ENCODE measurements around the gene NCMAP.
A peak's percentile ranks its signal among the peaks of the same experiment; 100 is the strongest.

NCMAP gene

DNA sequence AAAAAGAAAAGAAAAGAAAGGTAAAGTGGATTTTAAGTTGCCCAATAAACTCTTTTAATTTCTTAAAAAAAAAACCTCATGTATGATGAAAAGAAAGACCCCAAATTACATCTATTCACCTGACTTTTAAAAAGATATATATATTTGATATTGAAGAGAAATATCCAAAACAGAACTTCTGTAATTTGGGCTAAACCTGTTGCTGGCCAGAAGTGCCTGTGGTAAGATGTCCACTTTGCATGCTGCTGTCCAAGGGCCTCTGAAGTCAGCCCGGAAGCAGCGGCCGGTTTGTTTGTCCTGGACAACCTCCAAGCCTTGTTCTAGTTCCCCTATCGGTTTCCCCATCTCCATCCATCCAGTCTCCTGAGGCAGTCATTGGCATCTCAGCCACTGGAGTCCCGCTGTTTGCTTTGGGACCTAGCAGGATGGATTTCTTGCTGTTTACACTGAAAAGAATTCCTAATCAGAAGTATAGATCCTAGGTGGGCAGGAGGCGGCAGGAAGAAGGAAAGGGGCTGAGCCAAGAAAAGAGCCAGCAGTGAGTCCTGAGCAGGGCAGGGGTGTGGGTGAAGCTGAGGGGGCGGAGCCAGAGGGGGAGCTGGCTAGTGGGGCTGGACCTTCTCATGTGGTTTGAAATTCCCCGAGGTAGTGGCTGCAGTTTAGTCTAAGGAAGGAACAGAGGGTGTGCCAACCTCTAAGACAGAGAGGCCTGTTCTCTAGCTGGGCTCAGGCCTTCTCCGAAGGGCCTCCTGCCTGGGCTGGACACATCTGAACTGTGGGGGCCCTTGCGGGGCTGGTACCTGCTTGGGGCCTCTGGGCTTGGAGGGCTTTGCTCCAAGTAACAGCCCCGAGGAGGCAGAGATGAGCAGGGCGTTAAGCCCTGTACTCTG lies 3.3 kb downstream of the NCMAP start:
- no peaks in the 10 kb centered on the region; the same call in 1 of the 2 replicates for H3F3A ChIP-seq (ENCODE audit: insufficient read depth, low read length)
- no peak overlapping the region for H3K9ac ChIP-seq (ENCODE audit: low read length)
- H3K27ac ChIP-seq (ENCODE audit: low read length): no peak overlapping the region
- H4K20me1 ChIP-seq (ENCODE audit: insufficient read depth, low read length): no peaks in the 10 kb centered on the region
- TF ChIP-seq CTCF (IDR thresholded peaks at IDR 0.05; ENCODE audit: low read length): no peak
- no peak for TF ChIP-seq EZH2 (optimal IDR thresholded peaks at IDR 0.05; ENCODE audit: low read depth, low read length)
- no peak for TF ChIP-seq EZH2phosphoT487 (IDR thresholded peaks at IDR 0.05; ENCODE audit: low read length)
- no peak overlapping the region for H3K4me2 ChIP-seq (ENCODE audit: low read depth, low read length)
- H3K9me3 ChIP-seq (replicated peaks; ENCODE audit: insufficient read depth, low read length): no peaks in the 10 kb centered on the region
- H3K27me3 ChIP-seq (replicated peaks; ENCODE audit: insufficient read depth, low read length): no peaks in the 10 kb centered on the region
- peaks cover 26% of the 10 kb centered on the region for H3K4me1 ChIP-seq (ENCODE audit: low read length)
- no peaks in the 10 kb centered on the region for H3K9me2 ChIP-seq (replicated peaks; ENCODE audit: insufficient read depth, low read length)
- peak; percentile 22 for DNase-seq
- H3K36me3 ChIP-seq (replicated peaks; ENCODE audit: insufficient read depth, low read length): no peaks in the 10 kb centered on the region
- H3K4me3 ChIP-seq (ENCODE audit: low read length): no peak overlapping the region
- H3K79me2 ChIP-seq (ENCODE audit: low read length): no peaks in the 10 kb centered on the region
- H2AFZ ChIP-seq (ENCODE audit: low read length): peak overlapping the region; percentile 20; the same call in 1 of the 2 replicates

DNA sequence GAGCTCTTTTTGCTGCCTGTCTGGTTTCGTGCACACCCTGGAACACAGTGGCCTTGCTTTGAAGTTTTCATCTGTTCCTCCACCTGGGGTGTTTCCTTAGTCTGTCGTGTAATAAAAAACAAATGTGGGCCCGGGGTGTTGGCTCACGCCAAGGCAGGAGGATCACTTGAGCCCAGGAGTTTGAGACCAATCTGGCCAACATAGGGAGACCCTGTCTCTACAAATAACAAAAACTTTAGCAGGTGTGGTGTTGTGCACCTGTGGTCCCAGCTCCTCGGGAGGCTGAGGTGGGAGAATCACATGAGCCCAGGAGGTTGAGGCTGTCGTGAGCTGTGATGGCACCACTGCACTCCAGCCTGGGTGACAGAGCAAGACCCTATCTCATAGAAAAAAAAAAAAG lies 4.5 kb downstream of the NCMAP start:
- no peaks in the 10 kb centered on the region for H3K36me3 ChIP-seq (replicated peaks; ENCODE audit: insufficient read depth, low read length)
- TF ChIP-seq EZH2 (optimal IDR thresholded peaks at IDR 0.05; ENCODE audit: low read depth, low read length) (no peak), CTCF (IDR thresholded peaks at IDR 0.05; ENCODE audit: low read length) (no peak), EZH2phosphoT487 (IDR thresholded peaks at IDR 0.05; ENCODE audit: low read length) (no peak)
- peaks cover 26% of the 10 kb centered on the region for H3K4me1 ChIP-seq (ENCODE audit: low read length)

GRCh38 chr1:24562625-24563024 lies 6.7 kb downstream of the NCMAP start:
- H3K27ac ChIP-seq (ENCODE audit: low read length): no peak overlapping the region
- H3K9me3 ChIP-seq (replicated peaks; ENCODE audit: insufficient read depth, low read length): no peaks in the 10 kb centered on the region
- DNase-seq: no peak
- H3K4me2 ChIP-seq (ENCODE audit: low read depth, low read length): no peak overlapping the region
- H3F3A ChIP-seq (ENCODE audit: insufficient read depth, low read length): no peaks in the 10 kb centered on the region; the same call in 1 of the 2 replicates
- no peak overlapping the region for H3K9ac ChIP-seq (ENCODE audit: low read length)
- H3K9me2 ChIP-seq (replicated peaks; ENCODE audit: insufficient read depth, low read length): no peaks in the 10 kb centered on the region
- no peaks in the 10 kb centered on the region for H4K20me1 ChIP-seq (ENCODE audit: insufficient read depth, low read length)
- no peaks in the 10 kb centered on the region for H3K27me3 ChIP-seq (replicated peaks; ENCODE audit: insufficient read depth, low read length)
- H3K36me3 ChIP-seq (replicated peaks; ENCODE audit: insufficient read depth, low read length): no peaks in the 10 kb centered on the region
- no peak overlapping the region for H2AFZ ChIP-seq (ENCODE audit: low read length)
- no peaks in the 10 kb centered on the region for H3K79me2 ChIP-seq (ENCODE audit: low read length)
- TF ChIP-seq CTCF (IDR thresholded peaks at IDR 0.05; ENCODE audit: low read length) (no peak), EZH2phosphoT487 (IDR thresholded peaks at IDR 0.05; ENCODE audit: low read length) (no peak), EZH2 (optimal IDR thresholded peaks at IDR 0.05; ENCODE audit: low read depth, low read length) (no peak)
- peaks cover 19% of the 10 kb centered on the region for H3K4me1 ChIP-seq (ENCODE audit: low read length)
- no peak overlapping the region for H3K4me3 ChIP-seq (ENCODE audit: low read length)

More for the DNA sequence above, 4.5 kb downstream of the NCMAP start:
- Histone ChIP-seq H3K9ac (ENCODE audit: low read length) (no peak overlapping the region), H3F3A (ENCODE audit: insufficient read depth, low read length) (no peaks in the 10 kb centered on the region; the same call in 1 of the 2 replicates), H2AFZ (ENCODE audit: low read length) (no peak overlapping the region), H3K79me2 (ENCODE audit: low read length) (no peaks in the 10 kb centered on the region), H3K27me3 (replicated peaks; ENCODE audit: insufficient read depth, low read length) (no peaks in the 10 kb centered on the region), H4K20me1 (ENCODE audit: insufficient read depth, low read length) (no peaks in the 10 kb centered on the region), H3K4me3 (ENCODE audit: low read length) (no peak overlapping the region), H3K9me3 (replicated peaks; ENCODE audit: insufficient read depth, low read length) (no peaks in the 10 kb centered on the region), H3K27ac (ENCODE audit: low read length) (no peak overlapping the region), H3K4me2 (ENCODE audit: low read depth, low read length) (no peak overlapping the region), H3K9me2 (replicated peaks; ENCODE audit: insufficient read depth, low read length) (no peaks in the 10 kb centered on the region)
- DNase-seq: no peak

All from MM.1S (cell line).